CD4-positive, CD25-positive, alpha-beta regulatory T cell (primary cell): ENCODE data around the gene LUC7L3. TPM values are rescaled to one million over a fixed set of nuclear protein-coding genes. Genes with fewer than 3 reads are reported as not detected.
"Not testable (repeated sequence)": the region's sequence is repeated elsewhere in the genome, so short reads cannot be mapped to it uniquely, and the experiment has no call there.

Source experiments
- ATAC-seq, 2 donors: fragments of 150-1000 bp; cut with Tn5 transposase; one replicate each; pipeline ENCODE4 v1.10.0; 2021; ENCODE audit warnings: low read depth in 2 of 2, moderate number of reproducible peaks in 2 of 2, moderate library complexity in 1 of 2
- DNase-seq, 3 donors: peaks; one replicate each; pipeline versions ENCODE4 v3.0.0 to v3.0.0-alpha.2; 2012 to 2022; ENCODE audit warnings: mixed read lengths in 1 of 3
- H3K27ac ChIP-seq: one replicate; pipeline ENCODE4 v1.7.0; 2013; ENCODE audit warnings: mild to moderate bottlenecking, low read length; ENCODE audit not compliant: insufficient read depth, poor library complexity, severe bottlenecking
- H3K27me3 ChIP-seq: one replicate; pipeline ENCODE4 v1.7.0; 2013; ENCODE audit warnings: low read length; ENCODE audit not compliant: control insufficient read depth, insufficient read depth
- H3K36me3 ChIP-seq: one replicate; pipeline ENCODE4 v1.7.0; 2013; ENCODE audit warnings: mild to moderate bottlenecking, low read length, moderate library complexity; ENCODE audit not compliant: control insufficient read depth, insufficient read depth
- H3K4me1 ChIP-seq: 2 replicates; pipeline ENCODE4 v1.7.0; 2013; ENCODE audit warnings: mild to moderate bottlenecking, low read length; ENCODE audit not compliant: insufficient read depth, control insufficient read depth, poor library complexity, severe bottlenecking
- H3K4me3 ChIP-seq: one replicate; pipeline ENCODE4 v1.7.0; 2013; ENCODE audit warnings: low read depth, mild to moderate bottlenecking, low read length, moderate library complexity
- H3K9me3 ChIP-seq, 2 experiments: 1 replicate in 1 of 2; 2 replicates in 1 of 2; pipeline ENCODE4 v1.7.0; 2013; ENCODE audit warnings: low read length in 2 of 2, mild to moderate bottlenecking in 1 of 2, moderate library complexity in 1 of 2; ENCODE audit not compliant: control insufficient read depth in 2 of 2
- H3K27ac Mint-ChIP-seq, 3 donors: one replicate each; pipeline ENCODE4 v1.8.0; 2020 to 2022; ENCODE audit warnings: mild to moderate bottlenecking in 3 of 3, mixed read lengths in 3 of 3, moderate library complexity in 2 of 3
- H3K27me3 Mint-ChIP-seq: one replicate; pipeline ENCODE4 v1.8.0; 2022; ENCODE audit warnings: mild to moderate bottlenecking, mixed read lengths
- H3K36me3 Mint-ChIP-seq: one replicate; pipeline ENCODE4 v1.8.0; 2020; ENCODE audit warnings: mixed read lengths
- H3K4me1 Mint-ChIP-seq, 4 donors: one replicate each; pipeline ENCODE4 v1.8.0; 2020 to 2022; ENCODE audit warnings: mixed read lengths in 4 of 4, mild to moderate bottlenecking in 1 of 4
- H3K4me3 Mint-ChIP-seq, 4 donors: one replicate each; pipeline ENCODE4 v1.8.0; 2020 to 2022; ENCODE audit warnings: mild to moderate bottlenecking in 4 of 4, mixed read lengths in 4 of 4, moderate library complexity in 3 of 4
- H3K9me3 Mint-ChIP-seq, 7 donors: one replicate each; pipeline ENCODE4 v1.8.0; 2020 to 2022; ENCODE audit warnings: mixed read lengths in 7 of 7, mild to moderate bottlenecking in 3 of 7, moderate library complexity in 2 of 7
- polyA plus RNA-seq, 4 donors: library from polyadenylated mRNA; unstranded; fragments of 300-500 nt; fragmentation: Illumina TruSeq; gene quantifications; one replicate each; pipeline ENCODE4 v1.2.3, GENCODE V29; 2021
- total RNA-seq: library from RNA; stranded (reverse); gene quantifications from one replicate; pipeline ENCODE4 v1.2.3, GENCODE V29; 2022

LUC7L3 gene
- total and polyA plus RNA-seq, 5 donors from 2014 or later = 44.9 to 143 (median 52.6) TPM

GRCh38 chr17:50677851-50678375 lies 41.5 kb upstream of the LUC7L3 start:
- Histone ChIP-seq H3K4me1 (no peaks in the 10 kb centered on the region), H3K9me3 (no peaks in the 10 kb centered on the region), H3K36me3 (no peaks in the 10 kb centered on the region), H3K27me3 (no peaks in the 10 kb centered on the region), H3K27ac (no peak overlapping the region), H3K4me3 (no peak overlapping the region)
- Mint-ChIP-seq H3K27ac (no peak overlapping the region), H3K27me3 (no peaks in the 10 kb centered on the region), H3K4me3 (no peak overlapping the region), H3K9me3 (no peaks in the 10 kb centered on the region), H3K36me3 (no peaks in the 10 kb centered on the region), H3K4me1 (peaks cover 0 to 7% (median 2%) of the 10 kb centered on the region in 4 donors)
- ATAC-seq = no peak
- no peak for DNase-seq

GRCh38 chr17:50679008-50679544 lies 40.3 kb upstream of the LUC7L3 start:
- no peaks in the 10 kb centered on the region for H3K9me3 Mint-ChIP-seq
- ATAC-seq (no peak), DNase-seq (no peak)
- no peaks in the 10 kb centered on the region for H3K36me3 ChIP-seq
- H3K4me1 ChIP-seq = no peaks in the 10 kb centered on the region
- peaks cover 0 to 7% (median 2%) of the 10 kb centered on the region in 4 donors for H3K4me1 Mint-ChIP-seq
- no peaks in the 10 kb centered on the region for H3K9me3 ChIP-seq
- no peak overlapping the region for H3K4me3 ChIP-seq
- H3K27ac Mint-ChIP-seq = no peak overlapping the region
- H3K27me3 Mint-ChIP-seq = no peaks in the 10 kb centered on the region
- H3K4me3 Mint-ChIP-seq = no peak overlapping the region
- no peaks in the 10 kb centered on the region for H3K27me3 ChIP-seq
- no peaks in the 10 kb centered on the region for H3K36me3 Mint-ChIP-seq
- H3K27ac ChIP-seq = no peak overlapping the region

GRCh38 chr17:50680126-50680525 lies 39.3 kb upstream of the LUC7L3 start:
- no peaks in the 10 kb centered on the region for H3K27me3 ChIP-seq
- Mint-ChIP-seq H3K4me3 (no peak overlapping the region), H3K27ac (peak overlapping the region in 2 of 3 donors; percentile 70 to 83), H3K9me3 (no peaks in the 10 kb centered on the region), H3K36me3 (no peaks in the 10 kb centered on the region), H3K27me3 (no peaks in the 10 kb centered on the region), H3K4me1 (peaks cover 0 to 7% (median 2%) of the 10 kb centered on the region in 4 donors)
- DNase-seq (no peak), ATAC-seq (no peak)
- no peaks in the 10 kb centered on the region for H3K4me1 ChIP-seq
- no peak overlapping the region for H3K27ac ChIP-seq
- no peaks in the 10 kb centered on the region for H3K9me3 ChIP-seq
- no peak overlapping the region for H3K4me3 ChIP-seq
- H3K36me3 ChIP-seq = no peaks in the 10 kb centered on the region

- not testable (repeated sequence) for H3K27ac ChIP-seq, H3K9me3 ChIP-seq, H3K9me3 Mint-ChIP-seq, H3K4me1 Mint-ChIP-seq, DNase-seq, H3K36me3 Mint-ChIP-seq, H3K27me3 Mint-ChIP-seq, ATAC-seq, H3K27me3 ChIP-seq, H3K4me3 ChIP-seq, H3K4me1 ChIP-seq, H3K36me3 ChIP-seq
- Mint-ChIP-seq H3K27ac (peak overlapping the region in 1 of 3 donors; percentile 70), H3K4me3 (peak overlapping the region in 1 of 4 donors; percentile 5)
Observed at GRCh38 chr17:50680543-50681262, 38.7 kb upstream of the LUC7L3 start.

GRCh38 chr17:50681263-50682200 lies 37.9 kb upstream of the LUC7L3 start:
- Mint-ChIP-seq H3K4me3 (peak overlapping the region in 1 of 4 donors; percentile 5), H3K4me1 (peaks cover 0 to 7% (median 2%) of the 10 kb centered on the region in 4 donors), H3K27ac (peak overlapping the region in 1 of 3 donors; percentile 20)

GRCh38 chr17:50682441-50682840 lies 37.0 kb upstream of the LUC7L3 start:
- no peak overlapping the region for H3K4me3 ChIP-seq
- Mint-ChIP-seq H3K9me3 (no peaks in the 10 kb centered on the region), H3K27me3 (peaks cover 7% of the 10 kb centered on the region), H3K4me3 (no peak overlapping the region), H3K4me1 (peaks cover 0 to 7% (median 2%) of the 10 kb centered on the region in 4 donors), H3K36me3 (no peaks in the 10 kb centered on the region), H3K27ac (no peak overlapping the region)
- H3K27ac ChIP-seq = no peak overlapping the region
- H3K36me3 ChIP-seq = no peaks in the 10 kb centered on the region
- H3K27me3 ChIP-seq = no peaks in the 10 kb centered on the region
- DNase-seq (no peak), ATAC-seq (no peak)
- H3K9me3 ChIP-seq = no peaks in the 10 kb centered on the region
- H3K4me1 ChIP-seq = no peaks in the 10 kb centered on the region

More at GRCh38 chr17:50681263-50682200, 37.9 kb upstream of the LUC7L3 start:
- H3K4me1 ChIP-seq = no peaks in the 10 kb centered on the region
- Mint-ChIP-seq H3K27me3 (peaks cover 5% of the 10 kb centered on the region), H3K36me3 (no peaks in the 10 kb centered on the region), H3K9me3 (no peaks in the 10 kb centered on the region)
- no peaks in the 10 kb centered on the region for H3K9me3 ChIP-seq
- H3K27ac ChIP-seq = no peak overlapping the region
- no peaks in the 10 kb centered on the region for H3K27me3 ChIP-seq
- H3K4me3 ChIP-seq = no peak overlapping the region
- DNase-seq (peak in 1 of 3 donors; percentile 35), ATAC-seq (no peak)
- H3K36me3 ChIP-seq = no peaks in the 10 kb centered on the region

- Mint-ChIP-seq H3K9me3 (no peaks in the 10 kb centered on the region), H3K27me3 (peaks cover 7% of the 10 kb centered on the region), H3K4me1 (peaks cover 0 to 7% (median 2%) of the 10 kb centered on the region in 4 donors), H3K36me3 (no peaks in the 10 kb centered on the region), H3K4me3 (no peak overlapping the region), H3K27ac (no peak overlapping the region)
- Histone ChIP-seq H3K9me3 (no peaks in the 10 kb centered on the region), H3K4me3 (no peak overlapping the region), H3K4me1 (no peaks in the 10 kb centered on the region), H3K36me3 (no peaks in the 10 kb centered on the region), H3K27ac (no peak overlapping the region), H3K27me3 (no peaks in the 10 kb centered on the region)
- ATAC-seq = no peak
- DNase-seq = no peak
Observed at GRCh38 chr17:50682938-50683337, 36.5 kb upstream of the LUC7L3 start.
